Effector CD4-positive, alpha-beta T cell (primary cell): ENCODE results near the gene BPIFB6. TPM values are rescaled to one million over a fixed set of nuclear protein-coding genes. Genes with fewer than 3 reads are reported as not detected.

Source experiments
- DNase-seq: peaks from one replicate; pipeline ENCODE4 v3.0.0-alpha.2; 2020
- total RNA-seq: gene quantifications from one replicate; lab custom pipeline; 2026; lab: John Stamatoyannopoulos, UW

Gene BPIFB6
- total RNA-seq = not detected

- no peak for DNase-seq
Measured at GRCh38 chr20:33031531-33031930, at the start of gene BPIFB6. BPIFB6 (plus strand) TSS chr20:33031648; CDS start chr20:33031648, 0 bp downstream.

GRCh38 chr20:32982617-32983458, 48.6 kb upstream of the BPIFB6 start:
- no peak for DNase-seq

- DNase-seq = no peak
Measured at GRCh38 chr20:32983459-32984112, 47.9 kb upstream of the BPIFB6 start.

GRCh38 chr20:32984196-32984595, 47.3 kb upstream of the BPIFB6 start:
- DNase-seq = no peak

GRCh38 chr20:32984631-32985354, 46.7 kb upstream of the BPIFB6 start:
- DNase-seq = no peak

GRCh38 chr20:32985596-32985995, 45.9 kb upstream of the BPIFB6 start:
- DNase-seq = no peak

GRCh38 chr20:32986331-32986966, 45.0 kb upstream of the BPIFB6 start:
- DNase-seq = no peak

- DNase-seq = no peak
Measured at GRCh38 chr20:32987044-32987825, 44.2 kb upstream of the BPIFB6 start.

GRCh38 chr20:32988008-32988407, 43.4 kb upstream of the BPIFB6 start:
- DNase-seq = no peak

GRCh38 chr20:32989507-32990283, 41.8 kb upstream of the BPIFB6 start:
- no peak for DNase-seq

- DNase-seq = no peak
Measured at GRCh38 chr20:32990426-32990825, 41.0 kb upstream of the BPIFB6 start.

- no peak for DNase-seq
Measured at GRCh38 chr20:32991383-32991782, 40.1 kb upstream of the BPIFB6 start.

- no peak for DNase-seq
Measured at GRCh38 chr20:32991792-32992641, 39.4 kb upstream of the BPIFB6 start.

- no peak for DNase-seq
Measured at GRCh38 chr20:32993496-32994050, 37.9 kb upstream of the BPIFB6 start.

GRCh38 chr20:32995802-32996201, 35.6 kb upstream of the BPIFB6 start:
- DNase-seq = no peak

- DNase-seq = no peak
Measured at GRCh38 chr20:32997431-32997830, 34.0 kb upstream of the BPIFB6 start.

GRCh38 chr20:32999603-33000250, 31.7 kb upstream of the BPIFB6 start:
- DNase-seq = no peak

- no peak for DNase-seq
Measured at GRCh38 chr20:33000802-33001466, 30.5 kb upstream of the BPIFB6 start.
